NB4 (cell line): ENCODE results near the gene PCSK7.

Source experiments
- CTCF ChIP-seq: IDR thresholded peaks from one replicate; pipeline ENCODE4 v1.5.1; 2012; ENCODE audit warnings: low read depth, low read length
- MAX ChIP-seq: IDR thresholded peaks from 2 replicates; pipeline ENCODE4 v1.6.1; 2011; ENCODE audit warnings: low read depth, low read length
- MYC ChIP-seq: IDR thresholded peaks from 2 replicates; pipeline ENCODE4 v1.6.1; 2011; ENCODE audit warnings: low read depth, low read length
- POLR2A ChIP-seq: IDR thresholded peaks from 2 replicates; pipeline ENCODE4 v1.6.1; 2011; ENCODE audit warnings: mild to moderate bottlenecking; ENCODE audit not compliant: insufficient read length; ENCODE audit errors: extremely low read depth

GRCh38 chr11:117188620-117189081 is 43.2 kb downstream of the PCSK7 start:
- no peak for TF ChIP-seq POLR2A
- TF ChIP-seq CTCF, result no peak
- TF ChIP-seq MAX, result no peak
- TF ChIP-seq MYC, result no peak
